ENCODE data around the gene KNDC1. TPM values are rescaled to one million over a fixed set of nuclear protein-coding genes. Genes with fewer than 3 reads are reported as not detected.

The KNDC1 gene
- total and polyA plus RNA-seq, 2 donors (not counting 1 experiment from before 2014, with no cell fraction given) = 0.17 to 0.45 TPM

- H3K27me3 ChIP-seq (replicated peaks in 1 of 4; ENCODE audit: control extremely low read depth in 1 of 4, control insufficient read depth in 3 of 4, insufficient read depth in 4 of 4, low read length in 3 of 4) = peaks cover 0 to 25% (median 0%) of the 10 kb centered on the region in 4 experiments
- peak overlapping the region; percentile 40 for H3K4me2 ChIP-seq (replicated peaks; ENCODE audit: low read depth, low read length, poor library complexity, severe bottlenecking)
- H3K9me3 ChIP-seq (ENCODE audit: control extremely low read depth in 1 of 3, control insufficient read depth in 2 of 3, insufficient read depth in 1 of 3, low read length in 2 of 3) = peaks cover 0 to 35% (median 0%) of the 10 kb centered on the region in 3 donors
- no peaks in the 10 kb centered on the region for H3K36me3 ChIP-seq (replicated peaks in 1 of 2; ENCODE audit: control extremely low read depth in 1 of 2, control insufficient read depth in 1 of 2, extremely low read depth in 1 of 2, insufficient read depth in 2 of 2, low read length in 1 of 2)
- H3K4me3 ChIP-seq (ENCODE audit: control extremely low read depth in 1 of 5, extremely low read depth in 1 of 5, insufficient read depth in 1 of 5, low read depth in 2 of 5, low read length in 4 of 5) = no peak overlapping the region
- intact Hi-C loops (cut with micrococcal nuclease) = no loop called here
- H3K79me2 ChIP-seq (ENCODE audit: control insufficient read depth, insufficient read depth, low read length) = no peaks in the 10 kb centered on the region
- no peak overlapping the region for H3K9ac ChIP-seq (ENCODE audit: low read length)
- peaks cover 7% of the 10 kb centered on the region for H3K27me3 Mint-ChIP-seq
- H3K9me3 Mint-ChIP-seq (ENCODE audit: insufficient read depth) = peaks cover 7% of the 10 kb centered on the region
- DNase-seq (no peak), ATAC-seq (ENCODE audit: low read depth) (no peak)
- no peak overlapping the region for H3K27ac Mint-ChIP-seq
- no peak for TF ChIP-seq EZH2 (IDR thresholded peaks at IDR 0.05; ENCODE audit: borderline replicate concordance, insufficient read depth, low read depth, low read length, poor library complexity, severe bottlenecking)
- TF ChIP-seq, protein P1, sequence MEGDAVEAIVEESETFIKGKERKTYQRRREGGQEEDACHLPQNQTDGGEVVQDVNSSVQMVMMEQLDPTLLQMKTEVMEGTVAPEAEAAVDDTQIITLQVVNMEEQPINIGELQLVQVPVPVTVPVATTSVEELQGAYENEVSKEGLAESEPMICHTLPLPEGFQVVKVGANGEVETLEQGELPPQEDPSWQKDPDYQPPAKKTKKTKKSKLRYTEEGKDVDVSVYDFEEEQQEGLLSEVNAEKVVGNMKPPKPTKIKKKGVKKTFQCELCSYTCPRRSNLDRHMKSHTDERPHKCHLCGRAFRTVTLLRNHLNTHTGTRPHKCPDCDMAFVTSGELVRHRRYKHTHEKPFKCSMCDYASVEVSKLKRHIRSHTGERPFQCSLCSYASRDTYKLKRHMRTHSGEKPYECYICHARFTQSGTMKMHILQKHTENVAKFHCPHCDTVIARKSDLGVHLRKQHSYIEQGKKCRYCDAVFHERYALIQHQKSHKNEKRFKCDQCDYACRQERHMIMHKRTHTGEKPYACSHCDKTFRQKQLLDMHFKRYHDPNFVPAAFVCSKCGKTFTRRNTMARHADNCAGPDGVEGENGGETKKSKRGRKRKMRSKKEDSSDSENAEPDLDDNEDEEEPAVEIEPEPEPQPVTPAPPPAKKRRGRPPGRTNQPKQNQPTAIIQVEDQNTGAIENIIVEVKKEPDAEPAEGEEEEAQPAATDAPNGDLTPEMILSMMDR (IDR thresholded peaks at IDR 0.05) = no peak
- H2AFZ ChIP-seq (ENCODE audit: insufficient read depth, low read depth, low read length, poor library complexity, severe bottlenecking) = no peak overlapping the region
- CTCF ChIA-PET = interaction anchor here (0.8 kb wide), 1 partner anchor 219 kb away, joined by 3 read pairs; no protein-coding TSS in a partner anchor
- WGBS (ENCODE audit: insufficient coverage) = 54% methylated on average over 32 of the region's 33 CpGs
- H3K4me1 ChIP-seq (ENCODE audit: control insufficient read depth in 2 of 2, insufficient read depth in 2 of 2, low read length in 2 of 2) = peaks cover 0 to 3% of the 10 kb centered on the region in 2 donors
- H3K4me3 Mint-ChIP-seq = no peak overlapping the region
- H4K20me1 ChIP-seq (ENCODE audit: control insufficient read depth, insufficient read depth, low read length, poor library complexity, severe bottlenecking) = no peaks in the 10 kb centered on the region
- H3K4me1 Mint-ChIP-seq = no peaks in the 10 kb centered on the region
- no peak overlapping the region for H3K27ac ChIP-seq (ENCODE audit: low read length in 2 of 2)
- POLR2A ChIA-PET = no interaction called here
These were observed 37.7 kb upstream of the KNDC1 start for GRCh38 chr10:133122171-133122935.
